ENCODE measurements around the gene MCF2L2. TPM values are rescaled to one million over a fixed set of nuclear protein-coding genes. Genes with fewer than 3 reads are reported as not detected.
"Not testable (repeated sequence)": the region's sequence is repeated elsewhere in the genome, so short reads cannot be mapped to it uniquely, and the experiment has no call there.

Gene MCF2L2, protein sequence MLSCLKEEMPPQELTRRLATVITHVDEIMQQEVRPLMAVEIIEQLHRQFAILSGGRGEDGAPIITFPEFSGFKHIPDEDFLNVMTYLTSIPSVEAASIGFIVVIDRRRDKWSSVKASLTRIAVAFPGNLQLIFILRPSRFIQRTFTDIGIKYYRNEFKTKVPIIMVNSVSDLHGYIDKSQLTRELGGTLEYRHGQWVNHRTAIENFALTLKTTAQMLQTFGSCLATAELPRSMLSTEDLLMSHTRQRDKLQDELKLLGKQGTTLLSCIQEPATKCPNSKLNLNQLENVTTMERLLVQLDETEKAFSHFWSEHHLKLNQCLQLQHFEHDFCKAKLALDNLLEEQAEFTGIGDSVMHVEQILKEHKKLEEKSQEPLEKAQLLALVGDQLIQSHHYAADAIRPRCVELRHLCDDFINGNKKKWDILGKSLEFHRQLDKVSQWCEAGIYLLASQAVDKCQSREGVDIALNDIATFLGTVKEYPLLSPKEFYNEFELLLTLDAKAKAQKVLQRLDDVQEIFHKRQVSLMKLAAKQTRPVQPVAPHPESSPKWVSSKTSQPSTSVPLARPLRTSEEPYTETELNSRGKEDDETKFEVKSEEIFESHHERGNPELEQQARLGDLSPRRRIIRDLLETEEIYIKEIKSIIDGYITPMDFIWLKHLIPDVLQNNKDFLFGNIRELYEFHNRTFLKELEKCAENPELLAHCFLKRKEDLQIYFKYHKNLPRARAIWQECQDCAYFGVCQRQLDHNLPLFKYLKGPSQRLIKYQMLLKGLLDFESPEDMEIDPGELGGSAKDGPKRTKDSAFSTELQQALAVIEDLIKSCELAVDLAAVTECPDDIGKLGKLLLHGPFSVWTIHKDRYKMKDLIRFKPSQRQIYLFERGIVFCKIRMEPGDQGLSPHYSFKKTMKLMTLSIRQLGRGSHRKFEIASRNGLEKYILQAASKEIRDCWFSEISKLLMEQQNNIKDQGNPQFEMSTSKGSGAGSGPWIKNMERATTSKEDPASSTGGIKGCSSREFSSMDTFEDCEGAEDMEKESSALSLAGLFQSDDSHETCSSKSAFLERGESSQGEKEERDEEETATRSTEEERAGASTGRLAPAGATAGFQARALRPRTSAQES
- total RNA-seq (1 to 10 TPM in 3 of 4 donors, under 1 TPM in 1; 0.99 to 5.0 (median 4.4) TPM), polyA plus RNA-seq (1 to 10 TPM in 2 of 3 donors, not detected in 1; 2.4 to 3.9 TPM)

DNA sequence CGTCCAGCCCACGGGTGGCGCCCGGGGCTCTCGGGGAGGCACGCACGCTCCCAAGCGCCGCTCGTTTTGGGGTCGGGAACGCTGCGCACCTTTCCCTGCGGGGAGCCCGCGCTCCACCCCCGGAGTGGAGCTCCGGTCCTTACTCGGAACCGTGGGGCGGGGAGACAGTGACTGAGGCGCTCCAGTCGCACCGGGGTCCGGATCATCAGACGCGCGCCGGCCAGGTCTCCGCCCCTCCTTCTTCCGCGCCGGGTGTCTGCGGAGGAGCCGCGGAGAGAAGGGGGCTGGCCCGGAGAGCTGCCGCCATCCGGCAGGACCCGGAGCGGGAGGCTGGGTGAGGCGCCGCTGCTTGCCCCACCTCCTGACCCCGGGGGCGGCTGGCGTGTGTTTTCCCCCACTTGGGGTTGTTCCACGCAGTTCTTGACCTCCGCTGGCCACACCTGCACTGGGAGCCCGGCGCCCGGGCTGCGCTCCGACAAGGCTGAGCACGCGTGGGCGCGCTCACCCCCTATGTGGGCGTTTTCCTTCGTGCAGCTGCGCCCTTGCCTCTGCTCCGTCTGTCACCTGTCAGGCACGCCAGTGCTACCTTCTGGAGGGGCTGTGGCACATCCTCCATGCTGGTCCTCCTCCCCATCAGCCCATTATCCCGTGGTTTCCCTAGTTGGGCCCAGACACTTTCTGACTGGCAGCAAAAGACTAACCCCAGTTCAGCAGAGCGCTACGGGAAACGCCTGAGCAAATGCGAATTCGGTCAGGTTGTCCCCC lies at the start of gene MCF2L2:
Gene MCF2L2, minus strand, starts transcription at position 173 of the 765 bp plus-strand sequence. CDS start 642 bp downstream, outside the sequence.
- WGBS, 2 donors, result 1% methylated on average over 68 of the region's 68 CpGs
- Histone ChIP-seq H3K9me3 (no peaks in the 10 kb centered on the region), H3K36me3 (no peaks in the 10 kb centered on the region), H3K4me1 (peaks cover 0 to 20% (median 18%) of the 10 kb centered on the region in 4 donors), H3K27me3 (peaks cover 0 to 50% (median 23%) of the 10 kb centered on the region in 3 donors), H3K4me3 (peak within 1 kb of the TSS; percentile 35 to 81 (median 58)), H3K27ac (peak within 1 kb of the TSS in 2 of 4 donors; percentile 14 to 22)
- intact Hi-C loops (cut with DNase I), result no loop called here
- TF ChIP-seq POLR2A (IDR thresholded peaks at IDR 0.05) (no peak), POLR2AphosphoS5 (IDR thresholded peaks at IDR 0.05) (no peak), EP300 (IDR thresholded peaks at IDR 0.05) (no peak)
- TF ChIP-seq, protein P1, sequence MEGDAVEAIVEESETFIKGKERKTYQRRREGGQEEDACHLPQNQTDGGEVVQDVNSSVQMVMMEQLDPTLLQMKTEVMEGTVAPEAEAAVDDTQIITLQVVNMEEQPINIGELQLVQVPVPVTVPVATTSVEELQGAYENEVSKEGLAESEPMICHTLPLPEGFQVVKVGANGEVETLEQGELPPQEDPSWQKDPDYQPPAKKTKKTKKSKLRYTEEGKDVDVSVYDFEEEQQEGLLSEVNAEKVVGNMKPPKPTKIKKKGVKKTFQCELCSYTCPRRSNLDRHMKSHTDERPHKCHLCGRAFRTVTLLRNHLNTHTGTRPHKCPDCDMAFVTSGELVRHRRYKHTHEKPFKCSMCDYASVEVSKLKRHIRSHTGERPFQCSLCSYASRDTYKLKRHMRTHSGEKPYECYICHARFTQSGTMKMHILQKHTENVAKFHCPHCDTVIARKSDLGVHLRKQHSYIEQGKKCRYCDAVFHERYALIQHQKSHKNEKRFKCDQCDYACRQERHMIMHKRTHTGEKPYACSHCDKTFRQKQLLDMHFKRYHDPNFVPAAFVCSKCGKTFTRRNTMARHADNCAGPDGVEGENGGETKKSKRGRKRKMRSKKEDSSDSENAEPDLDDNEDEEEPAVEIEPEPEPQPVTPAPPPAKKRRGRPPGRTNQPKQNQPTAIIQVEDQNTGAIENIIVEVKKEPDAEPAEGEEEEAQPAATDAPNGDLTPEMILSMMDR (IDR thresholded peaks at IDR 0.05), result no peak
- peak; percentile 67 for DNase-seq

DNA sequence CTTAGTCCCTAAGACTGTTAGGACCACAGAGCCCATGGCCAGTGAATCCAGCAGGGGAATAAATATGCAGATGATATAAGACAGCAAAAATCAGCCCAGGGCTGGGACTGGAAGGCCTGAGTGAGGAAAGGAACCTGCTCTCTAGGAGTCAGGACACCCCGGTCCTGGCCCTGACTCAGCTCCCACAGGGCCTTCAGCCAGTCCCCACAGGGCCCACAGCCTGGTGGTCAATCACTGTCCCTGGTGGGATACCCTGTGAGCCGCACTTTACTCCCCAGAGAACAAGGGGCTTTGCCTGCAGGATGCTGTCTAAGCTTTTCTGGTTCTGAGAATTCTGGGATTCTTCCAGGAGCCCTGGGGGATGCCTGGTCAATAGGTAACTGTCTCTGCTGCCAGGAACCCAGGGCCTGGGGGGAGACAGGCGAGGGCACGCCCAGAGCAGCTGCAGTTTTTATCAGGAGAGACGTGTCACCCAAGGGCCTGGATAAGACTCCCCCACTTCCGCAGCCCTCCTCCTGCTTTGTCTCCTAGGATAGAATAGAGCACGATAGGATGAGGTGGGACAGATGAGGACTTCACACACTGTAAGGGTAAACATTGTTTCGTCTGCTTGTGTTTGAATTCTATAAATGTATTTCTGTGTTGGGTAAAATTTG lies 49.5 kb upstream of the MCF2L2 start:
- Histone ChIP-seq H3K4me1 (no peaks in the 10 kb centered on the region), H3K27ac (no peak overlapping the region), H3K4me3 (no peak overlapping the region), H3K36me3 (no peaks in the 10 kb centered on the region), H3K27me3 (no peaks in the 10 kb centered on the region), H3K9me3 (no peaks in the 10 kb centered on the region)
- no peak for DNase-seq
- WGBS, 2 donors, result 88 to 91% methylated on average over 8 of the region's 8 CpGs
- intact Hi-C loops (cut with DNase I), result no loop called here
- no peak for TF ChIP-seq POLR2AphosphoS5 (IDR thresholded peaks at IDR 0.05)

DNA sequence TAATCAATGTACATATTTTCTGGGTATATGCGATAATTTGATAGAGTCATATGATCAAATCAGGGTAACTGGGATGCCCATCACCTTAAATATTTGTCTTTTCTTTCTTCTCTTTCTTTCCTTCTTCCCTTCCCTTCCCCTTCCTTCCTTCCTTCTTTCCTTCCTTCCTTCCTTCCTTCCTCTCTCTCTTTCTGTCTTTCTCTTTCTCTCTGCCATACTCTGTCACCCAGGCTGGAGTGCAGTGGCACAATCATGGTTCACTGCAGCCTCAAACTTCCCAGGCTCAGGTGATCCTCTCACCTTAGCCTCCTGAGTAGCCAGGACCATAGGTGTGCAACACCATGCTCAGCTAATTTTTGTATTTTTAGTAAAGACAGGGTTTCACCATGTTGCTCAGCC lies 47.3 kb upstream of the MCF2L2 start:
- H3K4me1 ChIP-seq; H3K4me3 ChIP-seq; H3K27me3 ChIP-seq; intact Hi-C loops (cut with DNase I); H3K9me3 ChIP-seq; H3K36me3 ChIP-seq; DNase-seq; H3K27ac ChIP-seq: not testable (repeated sequence)
- 91 to 94% methylated on average over 1 of the region's 1 CpG for WGBS, 2 donors

DNA sequence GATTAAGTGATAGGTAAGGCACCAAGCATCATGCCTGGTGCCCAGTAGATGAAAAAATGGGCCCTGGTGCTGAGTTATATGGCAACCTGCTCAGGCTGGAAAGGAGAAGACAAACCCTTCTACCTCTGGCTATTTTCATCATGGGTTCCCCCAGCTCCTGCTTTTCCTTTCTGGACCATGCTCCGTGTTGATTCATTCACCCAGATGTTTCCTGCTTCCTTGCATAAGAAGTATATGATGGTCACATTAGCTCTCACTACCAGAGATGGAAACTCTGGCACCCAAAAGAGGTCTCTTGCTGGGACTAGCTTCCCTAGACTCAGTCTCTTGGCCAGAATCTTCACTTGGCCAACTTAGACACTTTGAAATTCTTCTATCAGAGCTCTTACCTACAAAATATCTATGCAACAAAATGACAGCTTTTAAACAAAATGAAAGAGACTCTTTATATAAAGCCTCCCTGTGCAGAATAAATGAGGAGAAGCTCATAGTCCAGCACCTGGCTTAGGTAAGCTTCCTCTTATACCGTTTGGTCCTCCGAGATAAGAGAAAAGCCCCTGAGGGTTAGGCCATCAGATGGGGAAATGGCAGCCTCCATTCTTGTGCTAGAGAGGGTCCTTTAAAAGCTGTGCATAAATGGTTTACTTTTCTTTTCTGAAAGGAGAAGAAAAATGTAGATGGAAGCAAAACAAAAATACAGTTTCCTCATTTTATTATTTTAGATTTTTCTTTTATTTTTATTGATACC lies 46.8 kb upstream of the MCF2L2 start:
- DNase-seq, result no peak
- no peaks in the 10 kb centered on the region for H3K36me3 ChIP-seq
- intact Hi-C loops (cut with DNase I), result no loop called here
- WGBS, 2 donors, result 49 to 60% methylated on average over 3 of the region's 3 CpGs
- H3K27ac ChIP-seq, result no peak overlapping the region
- TF ChIP-seq POLR2AphosphoS5 (IDR thresholded peaks at IDR 0.05), result no peak
- no peak for TF ChIP-seq POLR2A (IDR thresholded peaks at IDR 0.05)
- no peak for TF ChIP-seq EP300 (IDR thresholded peaks at IDR 0.05)
- TF ChIP-seq, protein P1 (IDR thresholded peaks at IDR 0.05), result no peak
- H3K9me3 ChIP-seq, result no peaks in the 10 kb centered on the region
- no peaks in the 10 kb centered on the region for H3K4me1 ChIP-seq
- no peak overlapping the region for H3K4me3 ChIP-seq
- H3K27me3 ChIP-seq, result no peaks in the 10 kb centered on the region
